Panc1 (cell line): Measurements from ENCODE around the gene CLEC18C. TPM values are rescaled to one million over a fixed set of nuclear protein-coding genes. Genes with fewer than 3 reads are reported as not detected.
"Not testable (repeated sequence)": the region's sequence is repeated elsewhere in the genome, so short reads cannot be mapped to it uniquely, and the experiment has no call there.

Source experiments
- ATAC-seq: fragments of 200-7000 bp; cut with Tn5 transposase; 2 replicates; pipeline ENCODE4 v1.9.1; 2020; ENCODE audit warnings: mild to moderate bottlenecking, moderate library complexity
- BruUV-seq: library from RNA; stranded (reverse); fragments of 400-500 nt; replicated peaks from 2 replicates; lab custom pipeline; 2021; lab: Mats Ljungman, UMichigan
- CTCF ChIA-PET: fragments of 300-600 bp; sonication (Branson Sonifier 250); formaldehyde crosslinking; loops from one replicate; lab custom pipeline; 2022; ENCODE audit warnings: antibody characterized with exemption; lab: Charles Lee
- POLR2A ChIA-PET: fragments of 300-600 bp; sonication (Branson Sonifier 250); formaldehyde crosslinking; loops from one replicate; lab custom pipeline; 2022; ENCODE audit warnings: antibody characterized with exemption; lab: Charles Lee
- DNase-seq: peaks from one replicate; pipeline ENCODE4 v3.0.0-alpha.2; 2010; ENCODE audit warnings: low read depth, low spot score
- H3K27ac ChIP-seq: 2 replicates; pipeline ENCODE4 v1.5.1; 2011; ENCODE audit warnings: mild to moderate bottlenecking, low read length, inconsistent platforms
- H3K27me3 ChIP-seq: fragments of 200-500 bp; sonication (Bioruptor generic); 2 replicates; pipeline ENCODE4 v1.6.0; 2014; ENCODE audit warnings: low read length, inconsistent platforms; ENCODE audit not compliant: control insufficient read depth, insufficient read depth
- H3K36me3 ChIP-seq: fragments of 200-500 bp; sonication (Bioruptor generic); 2 replicates; pipeline ENCODE4 v1.5.1; 2014; ENCODE audit warnings: inconsistent platforms, mild to moderate bottlenecking, low read length, moderate library complexity; ENCODE audit not compliant: control insufficient read depth, insufficient read depth
- H3K4me1 ChIP-seq: 2 replicates; pipeline ENCODE4 v1.5.1; 2011; ENCODE audit warnings: inconsistent platforms, mild to moderate bottlenecking, low read length, moderate library complexity; ENCODE audit not compliant: control insufficient read depth, insufficient read depth
- H3K4me3 ChIP-seq, 2 experiments: 2 replicates each; pipeline ENCODE4 v1.5.1; 2011 to 2012; ENCODE audit warnings: low read depth in 2 of 2, low read length in 2 of 2, mild to moderate bottlenecking in 2 of 2, inconsistent platforms in 1 of 2, moderate library complexity in 1 of 2
- H3K9me3 ChIP-seq: fragments of 200-500 bp; sonication (Bioruptor generic); 2 replicates; pipeline ENCODE4 v1.5.1; 2014; ENCODE audit warnings: low read depth, mild to moderate bottlenecking, inconsistent platforms, low read length, moderate library complexity; ENCODE audit not compliant: control insufficient read depth, insufficient read depth
- in situ Hi-C: cut with HindIII; loops from 2 replicates; pipeline ENCODE4 v1.10.0; 2016; ENCODE audit warnings: low sequenced_read_pairs, low pct_unique_long_range_greater_than_20kb
- intact Hi-C: fragments of 100-400 bp; cut with micrococcal nuclease; formaldehyde crosslinking; loops from one replicate; pipeline ENCODE4 v1.10.0; 2022; ENCODE audit not compliant: unreplicated experiment
- total RNA-seq: library from RNA; stranded (reverse); gene quantifications from one replicate; pipeline ENCODE4 v1.2.1, GENCODE V29; 2021; ENCODE audit not compliant: unreplicated experiment

CLEC18C gene
- total RNA-seq, 1 experiment from 2014 or later: not detected

GRCh38 chr16:70142739-70143138 is 30.8 kb upstream of the CLEC18C start:
- H3K4me3 ChIP-seq, intact Hi-C loops, POLR2A ChIA-PET, CTCF ChIA-PET, H3K4me1 ChIP-seq, H3K9me3 ChIP-seq, DNase-seq, in situ Hi-C loops, H3K27ac ChIP-seq, BruUV-seq, H3K36me3 ChIP-seq, ATAC-seq, H3K27me3 ChIP-seq: not testable (repeated sequence)

DNA sequence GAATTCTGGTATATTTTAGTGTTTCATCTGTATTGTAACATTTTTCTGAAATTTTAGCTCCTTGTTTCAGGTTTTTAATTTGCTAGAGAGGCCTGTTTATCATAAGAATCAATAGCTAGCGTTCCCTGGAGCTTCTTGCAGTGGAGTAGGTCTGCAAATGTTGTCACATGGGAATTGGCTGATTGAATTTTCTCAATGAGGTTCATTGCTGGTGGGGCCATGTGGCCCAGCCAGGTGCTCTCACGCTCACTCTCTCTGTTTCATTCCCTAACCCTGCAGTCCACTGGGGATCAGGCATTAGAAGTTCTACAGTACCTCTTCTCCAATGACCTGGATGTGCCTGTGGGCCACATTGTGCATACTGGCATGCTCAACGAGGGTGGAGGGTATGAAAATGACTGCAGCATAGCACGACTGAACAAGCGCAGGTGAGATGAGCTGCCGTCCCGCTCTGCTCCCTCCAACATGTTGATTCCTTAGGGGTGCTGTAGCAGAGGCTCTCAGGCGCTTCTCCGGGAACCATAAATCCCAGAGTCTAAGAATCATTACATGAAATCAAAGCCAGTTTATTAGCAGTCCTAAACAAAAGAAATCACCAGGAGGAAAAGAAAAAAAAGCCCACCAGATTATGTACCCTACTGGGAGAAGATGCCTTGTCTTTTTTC is 30.2 kb upstream of the CLEC18C start:
- H3K4me1 ChIP-seq, H3K9me3 ChIP-seq, CTCF ChIA-PET, H3K36me3 ChIP-seq, intact Hi-C loops, DNase-seq, H3K27ac ChIP-seq, H3K4me3 ChIP-seq, POLR2A ChIA-PET, BruUV-seq, ATAC-seq, H3K27me3 ChIP-seq, in situ Hi-C loops: not testable (repeated sequence)

- H3K4me1 ChIP-seq, H3K4me3 ChIP-seq, BruUV-seq, H3K27ac ChIP-seq, H3K27me3 ChIP-seq, ATAC-seq, H3K9me3 ChIP-seq, intact Hi-C loops, POLR2A ChIA-PET, DNase-seq, CTCF ChIA-PET, H3K36me3 ChIP-seq, in situ Hi-C loops: not testable (repeated sequence)
Observed at GRCh38 chr16:70147853-70148252, 25.7 kb upstream of the CLEC18C start.

- ATAC-seq: peak; percentile 52; the same call in 1 of the 2 replicates
- H3K4me1 ChIP-seq, POLR2A ChIA-PET, CTCF ChIA-PET, BruUV-seq, H3K27me3 ChIP-seq, H3K4me3 ChIP-seq, in situ Hi-C loops, H3K9me3 ChIP-seq, DNase-seq, H3K27ac ChIP-seq, intact Hi-C loops, H3K36me3 ChIP-seq: not testable (repeated sequence)
Observed at GRCh38 chr16:70148453-70148852, 25.1 kb upstream of the CLEC18C start.

DNA sequence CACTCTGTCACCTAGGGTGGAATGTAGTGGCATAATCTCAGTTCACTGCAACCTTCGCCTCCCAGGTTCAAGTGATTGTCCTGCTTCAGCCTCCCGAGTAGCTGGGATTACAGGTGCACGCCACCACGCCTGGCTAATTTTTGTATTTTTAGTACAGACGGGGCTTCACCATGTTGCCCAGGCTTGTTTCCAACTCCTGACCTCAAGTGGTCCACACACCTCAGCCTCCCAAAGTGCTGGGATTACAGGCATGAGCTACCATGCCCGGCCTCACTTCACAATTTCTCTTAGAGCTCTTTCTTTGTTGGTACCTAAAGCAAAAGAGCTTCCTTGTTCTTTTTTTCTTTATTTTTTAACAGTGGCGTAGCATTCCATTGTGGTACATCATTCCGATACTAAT is 24.3 kb upstream of the CLEC18C start:
- H3K4me3 ChIP-seq, H3K4me1 ChIP-seq, DNase-seq, ATAC-seq, H3K27me3 ChIP-seq, intact Hi-C loops, CTCF ChIA-PET, POLR2A ChIA-PET, H3K27ac ChIP-seq, in situ Hi-C loops, H3K36me3 ChIP-seq, H3K9me3 ChIP-seq, BruUV-seq: not testable (repeated sequence)
